ENCODE results near the gene SH3RF3. TPM values are rescaled to one million over a fixed set of nuclear protein-coding genes. Genes with fewer than 3 reads are reported as not detected.

SH3RF3 gene
- polyA plus RNA-seq, 1 of the 3 experiments (the other 2 are of a cell fraction), result 1.9 TPM

DNA sequence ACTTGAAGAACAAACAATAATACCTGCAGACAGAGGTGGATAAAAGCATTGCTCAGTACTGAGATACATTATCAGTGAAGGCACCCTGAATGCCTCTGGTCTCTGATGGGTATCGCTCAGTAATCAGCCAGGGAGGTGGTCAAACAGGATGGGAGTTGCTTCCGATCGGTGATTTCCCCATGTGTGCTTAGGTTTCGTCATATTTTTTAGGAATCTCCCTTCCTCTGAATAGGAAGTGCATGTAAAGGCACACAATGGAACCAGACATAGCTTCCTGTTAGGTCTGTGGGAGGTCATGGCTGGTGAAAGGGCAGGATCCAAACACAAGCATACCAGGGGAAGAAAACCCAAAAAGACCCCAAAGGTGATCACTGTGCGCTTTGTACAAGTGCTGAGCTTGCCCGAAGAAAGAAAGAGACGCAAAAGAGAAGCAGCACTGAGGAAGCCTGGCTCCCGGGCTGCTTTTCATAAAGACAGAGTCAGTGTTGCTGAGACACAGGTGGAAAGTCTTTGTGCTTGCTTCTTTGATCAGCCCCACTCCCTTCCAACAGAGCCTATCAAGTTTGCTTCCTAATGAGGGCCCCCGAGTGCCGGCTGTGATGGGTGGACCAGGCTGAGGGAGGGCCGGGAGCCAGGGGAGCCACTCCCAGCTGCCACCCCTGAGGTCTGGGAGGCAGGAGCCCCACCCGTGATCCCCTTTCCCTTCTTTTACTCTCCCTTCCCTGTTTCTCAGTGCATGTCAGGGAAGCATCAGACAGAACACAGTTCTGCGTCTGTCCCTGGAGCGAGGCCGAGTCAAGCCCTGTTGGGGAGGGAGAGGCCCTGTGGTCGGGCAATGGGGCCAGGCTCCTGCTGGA is 138.2 kb downstream of the SH3RF3 start:
- Histone ChIP-seq H3K9me2 (no peaks in the 10 kb centered on the region), H3K9ac (no peak overlapping the region), H4K20me1 (ENCODE audit: insufficient read depth) (no peaks in the 10 kb centered on the region), H3K27me3 (ENCODE audit: insufficient read depth) (no peaks in the 10 kb centered on the region), H2AFZ (ENCODE audit: low read depth) (no peak overlapping the region), H3F3A (replicated peaks; ENCODE audit: insufficient read depth) (no peaks in the 10 kb centered on the region), H3K4me2 (no peak overlapping the region), H3K27ac (ENCODE audit: low read depth in 2 of 2, low read length in 1 of 2) (no peak overlapping the region), H3K36me3 (replicated peaks in 1 of 2; ENCODE audit: control insufficient read depth in 1 of 2, insufficient read depth in 2 of 2, low read length in 1 of 2) (no peaks in the 10 kb centered on the region), H3K9me3 (no peaks in the 10 kb centered on the region), H3K4me1 (ENCODE audit: control insufficient read depth in 1 of 2, insufficient read depth in 2 of 2, low read depth in 1 of 2, low read length in 1 of 2) (peaks cover 0 to 23% of the 10 kb centered on the region in 2 experiments; a peak in 1 of 4 replicates), H3K79me2 (ENCODE audit: insufficient read depth) (peaks cover 8% of the 10 kb centered on the region; the same call in 1 of the 2 replicates), H3K4me3 (ENCODE audit: low read depth in 2 of 2, low read length in 1 of 2) (no peak overlapping the region)
- WGBS (ENCODE audit: low lambda C conversion rate), result 87% methylated on average over 13 of the region's 16 CpGs
- ChIA-PET CTCF (interaction anchor here (1.7 kb wide), 1 partner anchor 243 kb away, joined by 3 read pairs; no protein-coding TSS in a partner anchor), POLR2A (no interaction called here)
- no peak for DNase-seq
- TF ChIP-seq RAD21 (IDR thresholded peaks at IDR 0.05; ENCODE audit: low read length) (no peak), SMC3 (IDR thresholded peaks at IDR 0.05; ENCODE audit: low read depth, low read length) (no peak), FOXM1 (IDR thresholded peaks at IDR 0.05; ENCODE audit: low read depth) (no peak), EZH2phosphoT487 (IDR thresholded peaks at IDR 0.05; ENCODE audit: borderline replicate concordance, low read depth) (no peak), CHD2 (IDR thresholded peaks at IDR 0.05; ENCODE audit: low read length, partially characterized antibody) (no peak), TAF1 (IDR thresholded peaks at IDR 0.05; ENCODE audit: borderline replicate concordance, low read depth, low read length) (no peak), GATA2 (CRISPR knock-in tag; IDR thresholded peaks at IDR 0.05) (no peak), RXRA (IDR thresholded peaks at IDR 0.05; ENCODE audit: borderline replicate concordance, low read depth) (no peak), TCF12 (IDR thresholded peaks at IDR 0.05) (no peak), NFIC (IDR thresholded peaks at IDR 0.05; ENCODE audit: borderline replicate concordance) (no peak), TEAD4 (IDR thresholded peaks at IDR 0.05; ENCODE audit: borderline replicate concordance, insufficient read depth) (no peak)
- TF ChIP-seq, protein P1, sequence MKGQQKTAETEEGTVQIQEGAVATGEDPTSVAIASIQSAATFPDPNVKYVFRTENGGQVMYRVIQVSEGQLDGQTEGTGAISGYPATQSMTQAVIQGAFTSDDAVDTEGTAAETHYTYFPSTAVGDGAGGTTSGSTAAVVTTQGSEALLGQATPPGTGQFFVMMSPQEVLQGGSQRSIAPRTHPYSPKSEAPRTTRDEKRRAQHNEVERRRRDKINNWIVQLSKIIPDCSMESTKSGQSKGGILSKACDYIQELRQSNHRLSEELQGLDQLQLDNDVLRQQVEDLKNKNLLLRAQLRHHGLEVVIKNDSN (IDR thresholded peaks at IDR 0.05; ENCODE audit: borderline replicate concordance, low read depth), result no peak
- TF ChIP-seq, protein P2, sequence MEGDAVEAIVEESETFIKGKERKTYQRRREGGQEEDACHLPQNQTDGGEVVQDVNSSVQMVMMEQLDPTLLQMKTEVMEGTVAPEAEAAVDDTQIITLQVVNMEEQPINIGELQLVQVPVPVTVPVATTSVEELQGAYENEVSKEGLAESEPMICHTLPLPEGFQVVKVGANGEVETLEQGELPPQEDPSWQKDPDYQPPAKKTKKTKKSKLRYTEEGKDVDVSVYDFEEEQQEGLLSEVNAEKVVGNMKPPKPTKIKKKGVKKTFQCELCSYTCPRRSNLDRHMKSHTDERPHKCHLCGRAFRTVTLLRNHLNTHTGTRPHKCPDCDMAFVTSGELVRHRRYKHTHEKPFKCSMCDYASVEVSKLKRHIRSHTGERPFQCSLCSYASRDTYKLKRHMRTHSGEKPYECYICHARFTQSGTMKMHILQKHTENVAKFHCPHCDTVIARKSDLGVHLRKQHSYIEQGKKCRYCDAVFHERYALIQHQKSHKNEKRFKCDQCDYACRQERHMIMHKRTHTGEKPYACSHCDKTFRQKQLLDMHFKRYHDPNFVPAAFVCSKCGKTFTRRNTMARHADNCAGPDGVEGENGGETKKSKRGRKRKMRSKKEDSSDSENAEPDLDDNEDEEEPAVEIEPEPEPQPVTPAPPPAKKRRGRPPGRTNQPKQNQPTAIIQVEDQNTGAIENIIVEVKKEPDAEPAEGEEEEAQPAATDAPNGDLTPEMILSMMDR (IDR thresholded peaks at IDR 0.05), result no peak
- TF ChIP-seq, protein P3, sequence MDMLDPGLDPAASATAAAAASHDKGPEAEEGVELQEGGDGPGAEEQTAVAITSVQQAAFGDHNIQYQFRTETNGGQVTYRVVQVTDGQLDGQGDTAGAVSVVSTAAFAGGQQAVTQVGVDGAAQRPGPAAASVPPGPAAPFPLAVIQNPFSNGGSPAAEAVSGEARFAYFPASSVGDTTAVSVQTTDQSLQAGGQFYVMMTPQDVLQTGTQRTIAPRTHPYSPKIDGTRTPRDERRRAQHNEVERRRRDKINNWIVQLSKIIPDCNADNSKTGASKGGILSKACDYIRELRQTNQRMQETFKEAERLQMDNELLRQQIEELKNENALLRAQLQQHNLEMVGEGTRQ (IDR thresholded peaks at IDR 0.05; ENCODE audit: borderline replicate concordance, low read depth, low read length), result no peak

Data from SK-N-SH (cell line).